Activated gamma-delta T cell (primary cell): ENCODE results near the gene DIPK1B.
A peak's percentile ranks its signal among the peaks of the same experiment; 100 is the strongest.
"Not testable (repeated sequence)": the region's sequence is repeated elsewhere in the genome, so short reads cannot be mapped to it uniquely, and the experiment has no call there.

Experiments used
- DNase-seq: peaks from one replicate; lab custom pipeline; 2025; lab: John Stamatoyannopoulos, UW

DIPK1B gene

GRCh38 chr9:136698635-136699246, 13.6 kb upstream of the DIPK1B start:
- DNase-seq = no peak

GRCh38 chr9:136700304-136700703, 12.1 kb upstream of the DIPK1B start:
- no peak for DNase-seq

GRCh38 chr9:136700959-136701667, 11.3 kb upstream of the DIPK1B start:
- DNase-seq = peak; percentile 37

- DNase-seq = no peak
These were observed 10.7 kb upstream of the DIPK1B start for GRCh38 chr9:136701668-136702053.

GRCh38 chr9:136703276-136703860, 9.0 kb upstream of the DIPK1B start:
- DNase-seq = no peak

- DNase-seq = not testable (repeated sequence)
These were observed 7.6 kb upstream of the DIPK1B start for GRCh38 chr9:136704741-136705140.

- no peak for DNase-seq
These were observed 6.8 kb upstream of the DIPK1B start for GRCh38 chr9:136705564-136705963.

- DNase-seq = no peak
These were observed 5.4 kb upstream of the DIPK1B start for GRCh38 chr9:136707011-136707410.

GRCh38 chr9:136707849-136708517, 4.4 kb upstream of the DIPK1B start:
- no peak for DNase-seq

GRCh38 chr9:136709454-136710109, 2.8 kb upstream of the DIPK1B start:
- no peak for DNase-seq

- no peak for DNase-seq
These were observed 1.8 kb upstream of the DIPK1B start for GRCh38 chr9:136710543-136710942.

- DNase-seq = not testable (repeated sequence)
These were observed 1.1 kb upstream of the DIPK1B start for GRCh38 chr9:136711219-136711648.

GRCh38 chr9:136712690-136713544, 545 bp downstream of the DIPK1B start:
- DNase-seq = no peak

- DNase-seq = no peak
These were observed 1.2 kb downstream of the DIPK1B start for GRCh38 chr9:136713550-136713949.

- no peak for DNase-seq
These were observed 1.9 kb downstream of the DIPK1B start for GRCh38 chr9:136714096-136714892.

- DNase-seq = no peak
These were observed 2.5 kb downstream of the DIPK1B start for GRCh38 chr9:136714893-136715274.

GRCh38 chr9:136717399-136717798, 5.0 kb downstream of the DIPK1B start:
- DNase-seq = no peak

GRCh38 chr9:136718345-136719194, 6.2 kb downstream of the DIPK1B start:
- no peak for DNase-seq

GRCh38 chr9:136719195-136719880, 7.0 kb downstream of the DIPK1B start:
- DNase-seq = no peak
